HG02981 (cell line): ENCODE results near the gene OR5AN1.
"Not testable (repeated sequence)": the region's sequence is repeated elsewhere in the genome, so short reads cannot be mapped to it uniquely, and the experiment has no call there.

Experiments used
- ATAC-seq: cut with Tn5 transposase; IDR thresholded peaks from one replicate; pipeline ENCODE4 v1.9.1; 2021; ENCODE audit warnings: mild to moderate bottlenecking, moderate library complexity; ENCODE audit not compliant: unreplicated experiment

OR5AN1 gene

GRCh38 chr11:59358595-59358994, at the start of gene OR5AN1:
TSS of gene OR5AN1 (plus strand) at chr11:59358895. CDS start at chr11:59364459, 5,564 bp downstream.
- ATAC-seq: no peak

- no peak for ATAC-seq
Observed at GRCh38 chr11:59335001-59335400, 23.7 kb upstream of the OR5AN1 start.

- ATAC-seq: no peak
Observed at GRCh38 chr11:59336176-59336575, 22.5 kb upstream of the OR5AN1 start.

GRCh38 chr11:59336931-59337330, 21.8 kb upstream of the OR5AN1 start:
- ATAC-seq: no peak

GRCh38 chr11:59349657-59350056, 9.0 kb upstream of the OR5AN1 start:
- ATAC-seq: not testable (repeated sequence)

- no peak for ATAC-seq
Observed at GRCh38 chr11:59355226-59355625, 3.5 kb upstream of the OR5AN1 start.

- ATAC-seq: no peak
Observed at GRCh38 chr11:59356561-59356960, 2.1 kb upstream of the OR5AN1 start.

- no peak for ATAC-seq
Observed at GRCh38 chr11:59358020-59358419, 675 bp upstream of the OR5AN1 start.

GRCh38 chr11:59365232-59366018, 6.7 kb downstream of the OR5AN1 start:
- no peak for ATAC-seq

GRCh38 chr11:59368238-59369022, 9.7 kb downstream of the OR5AN1 start:
- ATAC-seq: no peak

GRCh38 chr11:59372324-59372723, 13.6 kb downstream of the OR5AN1 start:
- ATAC-seq: not testable (repeated sequence)

- peak; percentile 87 for ATAC-seq
Observed at GRCh38 chr11:59380263-59381059, 21.8 kb downstream of the OR5AN1 start.

- no peak for ATAC-seq
Observed at GRCh38 chr11:59394186-59394585, 35.5 kb downstream of the OR5AN1 start.

- no peak for ATAC-seq
Observed at GRCh38 chr11:59400461-59401261, 42.0 kb downstream of the OR5AN1 start.

GRCh38 chr11:59401262-59401552, 42.5 kb downstream of the OR5AN1 start:
- no peak for ATAC-seq

- no peak for ATAC-seq
Observed at GRCh38 chr11:59403546-59403945, 44.9 kb downstream of the OR5AN1 start.

GRCh38 chr11:59413646-59414045, 55.0 kb downstream of the OR5AN1 start:
- no peak for ATAC-seq

GRCh38 chr11:59415111-59415510, 56.4 kb downstream of the OR5AN1 start:
- no peak for ATAC-seq

- ATAC-seq: no peak
Observed at GRCh38 chr11:59416613-59417012, 57.9 kb downstream of the OR5AN1 start.

GRCh38 chr11:59417023-59417422, 58.3 kb downstream of the OR5AN1 start:
- no peak for ATAC-seq

GRCh38 chr11:59418156-59418555, 59.5 kb downstream of the OR5AN1 start:
- no peak for ATAC-seq
